Measurements from ENCODE around the gene KAT7. TPM values are rescaled to one million over a fixed set of nuclear protein-coding genes. Genes with fewer than 3 reads are reported as not detected.

Gene KAT7
- total RNA-seq, 1 donor from 2014 or later, result 30.5 TPM

DNA sequence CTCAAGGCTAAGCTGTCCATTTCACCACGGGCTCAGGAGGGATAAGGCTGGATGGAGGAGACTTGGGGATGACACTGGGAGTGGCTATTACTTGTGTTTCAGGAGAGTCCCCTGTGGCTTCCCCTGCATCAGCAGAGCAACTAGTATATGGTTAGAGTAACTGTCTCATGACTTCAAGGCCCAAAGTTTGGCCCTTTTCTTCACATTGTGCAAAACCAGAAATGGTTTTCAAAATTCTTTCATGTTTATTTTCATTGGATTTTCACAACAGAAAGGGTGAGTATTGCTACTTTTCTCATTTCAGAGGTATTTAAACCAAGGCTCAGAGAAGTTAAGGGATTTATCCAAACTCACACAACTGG lies 77.5 kb downstream of the KAT7 start:
- no peak overlapping the region for H3K4me3 ChIP-seq (ENCODE audit: low read depth, low read length)
- TF ChIP-seq, protein P1, sequence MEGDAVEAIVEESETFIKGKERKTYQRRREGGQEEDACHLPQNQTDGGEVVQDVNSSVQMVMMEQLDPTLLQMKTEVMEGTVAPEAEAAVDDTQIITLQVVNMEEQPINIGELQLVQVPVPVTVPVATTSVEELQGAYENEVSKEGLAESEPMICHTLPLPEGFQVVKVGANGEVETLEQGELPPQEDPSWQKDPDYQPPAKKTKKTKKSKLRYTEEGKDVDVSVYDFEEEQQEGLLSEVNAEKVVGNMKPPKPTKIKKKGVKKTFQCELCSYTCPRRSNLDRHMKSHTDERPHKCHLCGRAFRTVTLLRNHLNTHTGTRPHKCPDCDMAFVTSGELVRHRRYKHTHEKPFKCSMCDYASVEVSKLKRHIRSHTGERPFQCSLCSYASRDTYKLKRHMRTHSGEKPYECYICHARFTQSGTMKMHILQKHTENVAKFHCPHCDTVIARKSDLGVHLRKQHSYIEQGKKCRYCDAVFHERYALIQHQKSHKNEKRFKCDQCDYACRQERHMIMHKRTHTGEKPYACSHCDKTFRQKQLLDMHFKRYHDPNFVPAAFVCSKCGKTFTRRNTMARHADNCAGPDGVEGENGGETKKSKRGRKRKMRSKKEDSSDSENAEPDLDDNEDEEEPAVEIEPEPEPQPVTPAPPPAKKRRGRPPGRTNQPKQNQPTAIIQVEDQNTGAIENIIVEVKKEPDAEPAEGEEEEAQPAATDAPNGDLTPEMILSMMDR (IDR thresholded peaks at IDR 0.05; ENCODE audit: insufficient read depth, low read length, poor library complexity, severe bottlenecking), result no peak
- H3K27me3 ChIP-seq (ENCODE audit: control insufficient read depth, insufficient read depth, low read length), result peaks cover 17% of the 10 kb centered on the region
- DNase-seq (ENCODE audit: low read depth), result no peak
- H3K36me3 ChIP-seq (ENCODE audit: control insufficient read depth, insufficient read depth, low read length), result no peaks in the 10 kb centered on the region

DNA sequence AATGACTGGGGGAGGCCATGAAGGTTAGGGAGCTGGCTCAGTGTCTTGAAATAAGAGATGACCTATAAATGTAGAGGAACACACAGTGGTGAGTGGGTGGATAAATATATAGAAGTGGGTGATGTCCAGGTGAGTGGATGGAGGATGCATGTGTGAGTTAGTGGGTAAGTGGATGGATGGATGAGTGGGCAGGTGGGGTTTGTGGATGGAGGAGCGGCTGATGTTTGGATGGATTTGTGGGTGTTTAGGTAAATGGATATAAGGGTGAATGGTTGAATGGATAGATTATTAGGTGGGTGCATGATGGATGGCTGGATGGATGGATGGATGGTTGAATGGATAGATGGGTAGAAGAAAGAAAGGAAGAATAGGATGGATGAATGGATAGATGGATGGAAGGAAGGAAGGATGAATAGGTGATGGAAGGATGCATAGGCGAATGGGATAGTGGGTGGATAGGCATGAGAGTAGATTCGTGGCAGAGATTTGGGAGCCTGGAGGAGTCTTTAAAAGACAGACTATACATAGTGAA lies 78.5 kb downstream of the KAT7 start:
- H3K4me3 ChIP-seq (ENCODE audit: low read depth, low read length), result no peak overlapping the region
- DNase-seq (ENCODE audit: low read depth), result no peak
- H3K36me3 ChIP-seq (ENCODE audit: control insufficient read depth, insufficient read depth, low read length), result no peaks in the 10 kb centered on the region
- TF ChIP-seq, protein P1 (IDR thresholded peaks at IDR 0.05; ENCODE audit: insufficient read depth, low read length, poor library complexity, severe bottlenecking), result no peak
- peaks cover 17% of the 10 kb centered on the region for H3K27me3 ChIP-seq (ENCODE audit: control insufficient read depth, insufficient read depth, low read length)

DNA sequence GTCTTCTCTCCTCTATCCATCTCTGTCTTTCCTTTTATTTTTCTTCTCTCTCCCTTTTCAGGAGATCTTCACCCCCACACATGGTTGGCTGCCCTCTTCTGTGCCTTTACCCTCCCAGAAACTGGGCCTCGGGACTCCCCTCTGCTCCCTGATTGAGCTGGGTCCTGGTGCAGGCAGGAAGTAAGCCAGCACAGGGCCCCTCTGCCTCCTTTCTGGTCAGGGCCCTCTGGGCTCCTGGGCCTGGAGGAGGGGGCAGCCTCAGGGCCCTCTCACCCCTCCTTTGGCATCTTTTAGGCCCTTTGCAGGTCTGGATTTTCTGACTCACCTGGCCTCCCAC lies 80.5 kb downstream of the KAT7 start:
- TF ChIP-seq, protein P1 (IDR thresholded peaks at IDR 0.05; ENCODE audit: insufficient read depth, low read length, poor library complexity, severe bottlenecking), result no peak
- H3K27me3 ChIP-seq (ENCODE audit: control insufficient read depth, insufficient read depth, low read length), result peaks cover 17% of the 10 kb centered on the region
- H3K36me3 ChIP-seq (ENCODE audit: control insufficient read depth, insufficient read depth, low read length), result no peaks in the 10 kb centered on the region
- DNase-seq (ENCODE audit: low read depth), result no peak
- no peak overlapping the region for H3K4me3 ChIP-seq (ENCODE audit: low read depth, low read length)

GRCh38 chr17:49870298-49870697 lies 81.8 kb downstream of the KAT7 start:
- peaks cover 13% of the 10 kb centered on the region for H3K27me3 ChIP-seq (ENCODE audit: control insufficient read depth, insufficient read depth, low read length)
- no peaks in the 10 kb centered on the region for H3K36me3 ChIP-seq (ENCODE audit: control insufficient read depth, insufficient read depth, low read length)
- H3K4me3 ChIP-seq (ENCODE audit: low read depth, low read length), result no peak overlapping the region
- DNase-seq (ENCODE audit: low read depth), result no peak
- TF ChIP-seq, protein P1 (IDR thresholded peaks at IDR 0.05; ENCODE audit: insufficient read depth, low read length, poor library complexity, severe bottlenecking), result no peak

DNA sequence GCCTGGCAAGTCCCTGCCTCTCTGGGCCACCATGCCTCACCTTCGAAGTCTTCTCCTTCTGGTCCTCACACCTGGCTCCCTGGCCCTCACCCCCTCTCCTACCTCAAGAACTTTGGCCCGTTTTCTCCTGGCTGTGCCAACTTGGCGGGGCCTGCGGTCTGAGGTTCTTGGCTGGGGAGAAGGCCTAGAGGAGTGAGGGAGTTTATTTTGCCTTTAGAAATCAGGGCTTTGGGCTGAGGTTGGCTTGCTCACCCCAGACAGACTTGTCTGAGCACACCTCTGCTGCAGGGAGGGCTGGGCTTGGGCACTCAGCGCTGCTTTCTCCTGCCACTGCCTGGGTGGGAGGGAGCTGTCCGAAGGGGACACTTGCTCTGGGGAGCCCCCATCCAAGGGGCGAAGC lies 82.7 kb downstream of the KAT7 start:
- no peak for DNase-seq (ENCODE audit: low read depth)
- H3K36me3 ChIP-seq (ENCODE audit: control insufficient read depth, insufficient read depth, low read length), result no peaks in the 10 kb centered on the region
- H3K4me3 ChIP-seq (ENCODE audit: low read depth, low read length), result no peak overlapping the region
- TF ChIP-seq, protein P1 (IDR thresholded peaks at IDR 0.05; ENCODE audit: insufficient read depth, low read length, poor library complexity, severe bottlenecking), result no peak
- H3K27me3 ChIP-seq (ENCODE audit: control insufficient read depth, insufficient read depth, low read length), result peaks cover 12% of the 10 kb centered on the region

DNA sequence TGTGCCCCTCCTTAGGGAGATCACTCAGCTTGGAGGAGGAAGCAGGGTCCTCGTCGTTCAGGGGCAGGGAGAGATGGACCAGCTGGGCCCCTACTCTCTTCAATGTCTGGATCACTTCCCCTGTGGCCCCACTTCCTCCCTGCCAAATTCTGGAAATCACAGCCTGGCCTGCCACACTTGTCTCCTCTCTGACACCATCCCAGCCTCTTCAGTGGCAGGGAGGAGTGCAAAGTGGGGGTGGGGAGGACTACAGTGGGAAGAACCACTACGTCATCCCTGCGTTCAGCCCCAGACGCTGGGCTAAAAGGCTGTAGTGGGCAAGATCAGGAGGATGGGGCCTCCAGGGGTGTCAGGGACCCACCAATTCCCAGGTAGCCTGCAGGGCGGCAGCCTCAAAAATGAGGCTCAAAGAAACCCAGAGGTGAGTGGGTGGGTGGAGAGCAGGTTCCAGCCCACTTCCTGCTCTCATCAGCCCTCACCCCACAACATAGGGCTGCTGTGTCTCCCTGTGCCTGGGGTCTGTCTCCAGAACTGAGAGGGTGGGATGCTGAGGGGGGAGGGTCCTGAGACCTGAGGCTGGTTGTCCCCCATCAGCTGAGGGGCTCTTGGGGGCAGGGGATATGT lies 84.4 kb downstream of the KAT7 start:
- TF ChIP-seq, protein P1 (IDR thresholded peaks at IDR 0.05; ENCODE audit: insufficient read depth, low read length, poor library complexity, severe bottlenecking), result no peak
- no peak overlapping the region for H3K4me3 ChIP-seq (ENCODE audit: low read depth, low read length)
- H3K36me3 ChIP-seq (ENCODE audit: control insufficient read depth, insufficient read depth, low read length), result no peaks in the 10 kb centered on the region
- no peak for DNase-seq (ENCODE audit: low read depth)
- H3K27me3 ChIP-seq (ENCODE audit: control insufficient read depth, insufficient read depth, low read length), result peaks cover 9% of the 10 kb centered on the region

All from kidney epithelial cell (primary cell).